GM18505 (cell line): ENCODE results near the gene RNF19B.
A peak's percentile ranks its signal among the peaks of the same experiment; 100 is the strongest.
"Not testable (repeated sequence)": the region's sequence is repeated elsewhere in the genome, so short reads cannot be mapped to it uniquely, and the experiment has no call there.

Experiments used
- ATAC-seq: cut with Tn5 transposase; IDR thresholded peaks from one replicate; pipeline ENCODE4 v1.9.1; 2021; ENCODE audit not compliant: unreplicated experiment
- POLR2A ChIP-seq: IDR thresholded peaks from 4 replicates; pipeline ENCODE4 v1.6.1; 2011; ENCODE audit warnings: borderline replicate concordance; ENCODE audit not compliant: insufficient read depth, insufficient read length; ENCODE audit errors: extremely low read depth

The RNF19B gene

GRCh38 chr1:32985226-32985625, 20.6 kb upstream of the RNF19B start:
- TF ChIP-seq POLR2A: no peak

GRCh38 chr1:32984455-32985171, 20.0 kb upstream of the RNF19B start:
- ATAC-seq: no peak
- TF ChIP-seq POLR2A: no peak

More at GRCh38 chr1:32985226-32985625, 20.6 kb upstream of the RNF19B start:
- ATAC-seq: no peak

- no peak for ATAC-seq
- no peak for TF ChIP-seq POLR2A
Observed at GRCh38 chr1:32984090-32984454, 19.5 kb upstream of the RNF19B start.

GRCh38 chr1:32983020-32983419, 18.4 kb upstream of the RNF19B start:
- no peak for ATAC-seq
- TF ChIP-seq POLR2A: no peak

GRCh38 chr1:32981003-32981901, 16.6 kb upstream of the RNF19B start:
- TF ChIP-seq POLR2A: peak; percentile 81
- peak; percentile 88 for ATAC-seq

GRCh38 chr1:32980080-32980479, 15.5 kb upstream of the RNF19B start:
- ATAC-seq: no peak
- no peak for TF ChIP-seq POLR2A

- ATAC-seq: no peak
- TF ChIP-seq POLR2A: no peak
Observed at GRCh38 chr1:32978854-32979253, 14.2 kb upstream of the RNF19B start.

- no peak for TF ChIP-seq POLR2A
- ATAC-seq: no peak
Observed at GRCh38 chr1:32977546-32978087, 13.0 kb upstream of the RNF19B start.

GRCh38 chr1:32975055-32975454, 10.4 kb upstream of the RNF19B start:
- not testable (repeated sequence) for ATAC-seq

GRCh38 chr1:32973458-32973857, 8.8 kb upstream of the RNF19B start:
- not testable (repeated sequence) for ATAC-seq

- no peak for TF ChIP-seq POLR2A
- no peak for ATAC-seq
Observed at GRCh38 chr1:32972814-32973428, 8.3 kb upstream of the RNF19B start.

- no peak for TF ChIP-seq POLR2A
- no peak for ATAC-seq
Observed at GRCh38 chr1:32971576-32971975, 7.0 kb upstream of the RNF19B start.

GRCh38 chr1:32971156-32971555, 6.5 kb upstream of the RNF19B start:
- ATAC-seq: no peak
- TF ChIP-seq POLR2A: no peak
